Mucosa of descending colon (tissue), 3 donors: ENCODE results near the gene LRP4. TPM values are rescaled to one million over a fixed set of nuclear protein-coding genes. Genes with fewer than 3 reads are reported as not detected.

Experiments
- ATAC-seq: fragments of 200-7000 bp; cut with Tn5 transposase; one replicate; pipeline ENCODE4 v1.9.1; 2020; ENCODE audit warnings: mild to moderate bottlenecking, moderate library complexity
- DNase-seq, 3 donors: peaks; one replicate each; pipeline ENCODE4 v3.0.0-alpha.2; 2020
- H3K36me3 ChIP-seq: fragments of 200-600 bp; one replicate; pipeline ENCODE4 v1.8.0; 2021; ENCODE audit warnings: low read depth, mild to moderate bottlenecking
- H3K4me1 ChIP-seq: fragments of 200-600 bp; one replicate; pipeline ENCODE4 v1.8.0; 2021; ENCODE audit warnings: low read depth, mild to moderate bottlenecking
- H3K4me3 ChIP-seq: fragments of 200-600 bp; one replicate; pipeline ENCODE4 v1.8.0; 2021; ENCODE audit warnings: mild to moderate bottlenecking
- H3K9me3 ChIP-seq: fragments of 200-600 bp; one replicate; pipeline ENCODE4 v1.8.0; 2021; ENCODE audit warnings: mild to moderate bottlenecking
- intact Hi-C, 2 donors: fragments of 100-400 bp; cut with DNase I in 1 of 2; cut with micrococcal nuclease in 1 of 2; formaldehyde crosslinking; loops; one replicate each; pipeline versions ENCODE4 v1.11.0 to v1.11.1; 2022; cut with DNase I, micrococcal nuclease
- total RNA-seq, 3 donors: library from RNA; stranded (reverse); fragmentation: NEBNext Ultra II Directional in 2 of 3; extraction: Animal tissue kit (Norgen Biotek cat#: 25700) in 2 of 3; gene quantifications; one replicate each; pipeline versions ENCODE4 v1.2.1 to v1.2.4, GENCODE V29; 2021 to 2023
- TF ChIP-seq, protein P1 (sequence below): fragments of 200-600 bp; IDR thresholded peaks from one replicate; pipeline ENCODE4 v1.8.0; 2022; ENCODE audit warnings: antibody characterized with exemption, mild to moderate bottlenecking
- donor health status: DM: no; HTN: no; CAD: no; lungs with moderate emphysema.
- donor health status: DM: no; HTN: no; CAD: no.
- donor health status: DM: no; HTN: yes; CAD: no.

LRP4 gene
- total RNA-seq, 3 donors from 2014 or later = 19.7 to 50.0 (median 35.3) TPM

DNA sequence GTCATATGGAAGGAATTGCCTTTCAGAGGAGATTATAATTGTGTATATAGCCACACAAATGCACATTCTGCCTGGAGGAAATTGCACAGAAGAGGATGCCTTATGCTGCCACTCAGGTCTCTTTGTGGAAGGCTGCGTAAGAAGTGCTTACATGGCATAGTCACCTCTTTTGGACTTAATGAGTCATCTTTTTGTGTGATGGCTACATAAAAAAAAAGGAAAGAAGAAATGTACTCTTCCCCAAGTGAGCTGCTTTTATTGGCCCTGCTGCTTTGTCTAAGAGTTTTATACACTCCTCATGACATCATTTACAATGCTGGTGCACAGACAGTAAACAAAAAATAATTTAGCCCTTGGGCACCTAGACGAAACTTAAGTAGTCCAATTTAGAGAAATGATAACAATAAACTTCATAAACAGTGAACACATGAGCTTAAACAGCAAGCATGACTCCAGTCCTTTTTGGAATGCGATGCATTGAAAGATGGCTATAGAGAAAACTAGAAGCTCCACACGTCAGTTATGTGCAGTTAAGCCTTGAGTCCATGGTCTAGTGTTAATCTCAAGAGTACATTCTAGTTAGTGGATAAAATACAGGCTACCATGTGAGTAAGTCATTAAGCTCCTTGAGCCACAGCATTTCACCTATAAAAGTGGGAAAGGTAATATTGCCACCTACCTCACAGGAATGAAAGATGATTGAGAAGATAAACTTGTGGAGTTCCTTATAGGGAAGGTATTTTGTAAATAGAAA, 30.2 kb upstream of the LRP4 start:
- no peaks in the 10 kb centered on the region for H3K36me3 ChIP-seq
- intact Hi-C loops = no loop called here
- TF ChIP-seq, protein P1, sequence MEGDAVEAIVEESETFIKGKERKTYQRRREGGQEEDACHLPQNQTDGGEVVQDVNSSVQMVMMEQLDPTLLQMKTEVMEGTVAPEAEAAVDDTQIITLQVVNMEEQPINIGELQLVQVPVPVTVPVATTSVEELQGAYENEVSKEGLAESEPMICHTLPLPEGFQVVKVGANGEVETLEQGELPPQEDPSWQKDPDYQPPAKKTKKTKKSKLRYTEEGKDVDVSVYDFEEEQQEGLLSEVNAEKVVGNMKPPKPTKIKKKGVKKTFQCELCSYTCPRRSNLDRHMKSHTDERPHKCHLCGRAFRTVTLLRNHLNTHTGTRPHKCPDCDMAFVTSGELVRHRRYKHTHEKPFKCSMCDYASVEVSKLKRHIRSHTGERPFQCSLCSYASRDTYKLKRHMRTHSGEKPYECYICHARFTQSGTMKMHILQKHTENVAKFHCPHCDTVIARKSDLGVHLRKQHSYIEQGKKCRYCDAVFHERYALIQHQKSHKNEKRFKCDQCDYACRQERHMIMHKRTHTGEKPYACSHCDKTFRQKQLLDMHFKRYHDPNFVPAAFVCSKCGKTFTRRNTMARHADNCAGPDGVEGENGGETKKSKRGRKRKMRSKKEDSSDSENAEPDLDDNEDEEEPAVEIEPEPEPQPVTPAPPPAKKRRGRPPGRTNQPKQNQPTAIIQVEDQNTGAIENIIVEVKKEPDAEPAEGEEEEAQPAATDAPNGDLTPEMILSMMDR = no peak
- peaks cover 10% of the 10 kb centered on the region for H3K4me1 ChIP-seq
- no peaks in the 10 kb centered on the region for H3K9me3 ChIP-seq
- no peak overlapping the region for H3K4me3 ChIP-seq
- DNase-seq = peak in 1 of 3 donors; percentile 33
- ATAC-seq = peak; percentile 95

DNA sequence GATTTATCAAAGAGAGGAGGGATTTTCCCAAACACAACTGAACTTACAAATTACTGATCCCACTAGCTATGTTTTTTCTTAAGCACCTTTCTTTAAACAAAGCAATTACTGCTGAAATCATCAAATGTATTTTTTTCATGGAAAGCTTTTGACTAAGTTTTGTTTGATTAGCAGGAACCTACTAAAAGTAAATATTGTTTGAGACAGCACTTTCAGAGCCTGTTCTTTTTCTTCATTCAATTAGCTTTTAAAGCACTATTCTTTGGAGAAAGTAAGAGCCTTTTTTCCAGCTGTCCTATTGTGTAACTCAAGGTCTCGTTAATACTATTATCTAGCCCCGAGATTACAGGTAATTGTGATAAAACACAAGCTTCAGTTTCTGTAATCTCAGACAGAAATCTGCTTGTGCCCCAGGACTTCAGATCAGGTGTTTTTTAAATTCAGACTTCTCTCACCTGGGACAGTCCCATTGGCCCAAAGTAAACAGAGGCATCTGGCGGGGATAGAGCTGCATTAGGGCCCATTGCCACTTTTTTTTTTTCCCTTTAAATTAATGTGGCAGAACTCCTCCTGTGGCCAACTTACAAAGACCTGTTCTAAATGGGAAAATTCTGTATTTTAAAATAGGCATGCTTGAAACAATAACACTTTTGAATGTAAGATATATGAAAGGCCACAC, 29.2 kb upstream of the LRP4 start:
- Histone ChIP-seq H3K4me1 (peaks cover 10% of the 10 kb centered on the region), H3K36me3 (no peaks in the 10 kb centered on the region), H3K4me3 (no peak overlapping the region), H3K9me3 (no peaks in the 10 kb centered on the region)
- TF ChIP-seq, protein P1 = no peak
- intact Hi-C loops = no loop called here
- no peak for DNase-seq
- no peak for ATAC-seq

DNA sequence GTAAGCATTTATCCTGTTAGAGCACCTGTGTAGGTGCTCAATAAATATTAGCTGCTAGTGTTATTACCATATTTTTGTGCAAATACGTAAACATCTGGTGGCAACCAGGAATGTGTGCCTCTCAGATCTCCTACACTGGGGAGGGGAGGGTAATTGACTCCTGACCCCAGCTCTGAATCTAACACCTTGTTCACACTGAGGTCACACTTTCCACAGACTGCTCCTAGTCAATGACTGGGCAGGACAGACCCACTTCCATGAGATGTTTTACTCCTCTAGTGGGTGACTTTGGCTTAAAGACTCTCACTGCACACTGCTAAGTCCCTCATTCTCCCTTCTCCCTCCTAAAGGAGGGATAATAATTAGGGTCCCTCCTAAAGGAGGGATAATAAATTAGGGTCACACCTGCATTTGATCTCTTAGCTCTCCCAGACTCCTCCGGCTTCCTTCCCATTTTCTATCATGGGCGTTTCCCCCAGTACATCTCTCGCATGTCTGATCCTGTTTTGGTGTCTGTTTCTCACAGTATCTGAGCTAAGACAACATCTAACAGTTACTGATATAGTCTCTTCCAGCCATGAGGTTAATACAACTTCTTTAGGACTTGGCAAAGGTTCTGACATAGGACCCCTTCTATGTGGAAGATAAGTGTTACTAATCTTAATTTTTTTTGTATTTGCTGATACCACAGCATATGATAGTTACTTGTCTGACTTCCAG, 26.2 kb upstream of the LRP4 start:
- DNase-seq = no peak
- ATAC-seq = no peak
- Histone ChIP-seq H3K4me1 (peaks cover 12% of the 10 kb centered on the region), H3K9me3 (no peaks in the 10 kb centered on the region), H3K4me3 (no peak overlapping the region), H3K36me3 (no peaks in the 10 kb centered on the region)
- TF ChIP-seq, protein P1 = no peak
- intact Hi-C loops = no loop called here

DNA sequence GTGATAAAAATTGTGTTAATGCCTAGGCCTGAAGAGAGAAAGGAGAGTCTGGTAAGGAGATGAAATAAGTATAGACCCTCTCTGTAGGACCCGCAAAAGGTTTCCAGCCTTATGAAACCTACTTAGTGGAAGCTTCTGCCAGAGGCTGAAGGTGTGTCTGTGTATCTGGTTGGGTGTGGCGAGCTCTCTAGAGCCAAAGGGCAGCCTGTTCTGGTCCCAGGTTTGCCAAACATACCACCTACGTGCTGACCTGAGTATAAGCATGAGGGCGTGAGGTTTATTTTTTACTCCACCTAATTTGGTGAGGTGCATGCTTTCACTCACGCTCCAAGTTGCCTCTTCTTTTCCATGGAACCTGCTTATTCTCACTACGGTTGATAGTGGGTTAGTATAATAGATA, 23.8 kb upstream of the LRP4 start:
- H3K4me3 ChIP-seq = no peak overlapping the region
- ATAC-seq (peak; percentile 100), DNase-seq (peak; percentile 63 to 81 (median 69))
- intact Hi-C loops = no loop called here
- peaks cover 3% of the 10 kb centered on the region for H3K4me1 ChIP-seq
- H3K36me3 ChIP-seq = no peaks in the 10 kb centered on the region
- TF ChIP-seq, protein P1 = no peak
- H3K9me3 ChIP-seq = no peaks in the 10 kb centered on the region

DNA sequence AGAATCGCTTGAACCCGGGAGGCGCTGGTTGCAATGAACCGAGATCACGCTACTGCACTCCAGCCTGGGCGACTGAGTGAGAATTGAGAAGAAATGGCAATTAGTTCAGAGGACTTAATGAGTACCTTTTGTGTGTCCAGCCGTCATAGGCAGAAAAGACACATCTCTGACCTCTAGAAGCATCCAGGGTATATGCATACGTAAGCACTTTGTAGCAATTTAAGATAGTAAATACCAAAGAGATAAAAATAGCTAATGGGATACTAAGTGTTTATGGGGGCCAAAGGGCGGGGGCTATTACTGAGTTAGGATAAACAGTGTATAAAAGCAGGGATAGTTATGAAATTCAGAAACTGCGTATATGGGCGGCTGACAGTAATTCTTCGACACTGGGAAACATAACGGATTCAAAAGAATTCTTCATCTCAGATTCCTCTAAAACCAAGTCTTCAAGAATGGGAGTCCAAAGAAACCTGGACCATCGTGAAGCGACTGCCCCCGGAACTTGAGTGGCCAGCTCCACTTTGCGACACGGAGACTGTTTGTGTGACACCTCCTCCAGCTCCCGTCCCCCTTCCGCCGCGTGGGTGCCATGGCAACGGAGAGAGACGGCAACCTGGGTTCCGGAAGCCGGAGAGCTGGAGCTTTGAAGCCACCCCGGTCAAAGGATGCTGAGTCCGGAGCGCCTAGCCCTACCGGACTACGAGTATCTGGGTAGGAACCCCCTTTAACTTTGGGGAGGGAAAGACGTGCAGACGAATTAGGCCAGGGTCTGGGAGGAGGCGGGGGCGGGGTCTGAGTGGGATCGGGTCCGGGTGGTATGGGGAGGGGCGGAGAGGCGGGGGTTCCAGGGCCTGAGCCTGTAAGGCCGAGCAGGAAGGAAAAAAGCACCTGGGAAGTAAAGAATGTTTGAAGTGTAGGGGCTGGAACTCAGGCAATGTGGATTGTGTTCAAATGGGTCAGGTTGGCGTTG, 18.1 kb upstream of the LRP4 start, which contains the start of gene CSTPP1:
Gene CSTPP1 (plus strand): TSS at position 624 of the 973 bp plus-strand sequence. CDS start 45 bp downstream, at position 669.
- ATAC-seq (peak; percentile 100), DNase-seq (peak; percentile 92 to 97 (median 94))
- no peaks in the 10 kb centered on the region for H3K9me3 ChIP-seq
- H3K4me1 ChIP-seq = peaks cover 7% of the 10 kb centered on the region
- TF ChIP-seq, protein P1 = no peak
- peak within 1 kb of the TSS; percentile 15 for H3K4me3 ChIP-seq
- no peaks in the 10 kb centered on the region for H3K36me3 ChIP-seq
- intact Hi-C loops = no loop called here
